ENCODE data around the gene CLEC4G. TPM values are rescaled to one million over a fixed set of nuclear protein-coding genes. Genes with fewer than 3 reads are reported as not detected.

Gene CLEC4G
- total RNA-seq, 2 donors from 2014 or later, result 0.49 to 6.2 TPM

- Histone ChIP-seq H3K4me3 (peak within 1 kb of the TSS; percentile 100), H3K27me3 (replicated peaks; ENCODE audit: insufficient read depth) (no peaks in the 10 kb centered on the region), H3K4me1 (ENCODE audit: control insufficient read depth in 1 of 2, low read depth in 2 of 2) (peaks cover 5 to 17% of the 10 kb centered on the region in 2 donors), H3K9me3 (no peaks in the 10 kb centered on the region), H3K27ac (peak within 1 kb of the TSS; percentile 41 to 57), H3K36me3 (peaks cover 22% of the 10 kb centered on the region)
- peak; percentile 90 for TF ChIP-seq CTCF (IDR thresholded peaks at IDR 0.05)
- peak; percentile 66 for ATAC-seq (ENCODE audit: insufficient number of reproducible peaks, low FRiP score, low read depth)
- DNase-seq (ENCODE audit: low spot score), result no peak
These were observed 51.1 kb downstream of the CLEC4G start, which contains the start of gene TRAPPC5 for GRCh38 chr19:7680606-7681339. Gene TRAPPC5 (plus strand): TSS chr19:7680833. CDS start chr19:7682254, 1,421 bp downstream.

- DNase-seq (ENCODE audit: low spot score) (no peak), ATAC-seq (ENCODE audit: insufficient number of reproducible peaks, low FRiP score, low read depth) (no peak)
- no peak overlapping the region for H3K27ac ChIP-seq
- H3K9me3 ChIP-seq, result no peaks in the 10 kb centered on the region
- peaks cover 19% of the 10 kb centered on the region for H3K36me3 ChIP-seq
- H3K27me3 ChIP-seq (replicated peaks; ENCODE audit: insufficient read depth), result no peaks in the 10 kb centered on the region
- peak overlapping the region; percentile 100 for H3K4me3 ChIP-seq
- peaks cover 5 to 17% of the 10 kb centered on the region in 2 donors for H3K4me1 ChIP-seq (ENCODE audit: control insufficient read depth in 1 of 2, low read depth in 2 of 2)
- no peak for TF ChIP-seq CTCF (IDR thresholded peaks at IDR 0.05)
These were observed 51.9 kb downstream of the CLEC4G start for GRCh38 chr19:7679771-7680605.

GRCh38 chr19:7678971-7679751 lies 52.7 kb downstream of the CLEC4G start:
- no peak for DNase-seq (ENCODE audit: low spot score)
- no peaks in the 10 kb centered on the region for H3K9me3 ChIP-seq
- peaks cover 18% of the 10 kb centered on the region for H3K36me3 ChIP-seq
- no peak overlapping the region for H3K27ac ChIP-seq
- H3K4me3 ChIP-seq, result no peak overlapping the region
- TF ChIP-seq CTCF (IDR thresholded peaks at IDR 0.05), result no peak
- no peaks in the 10 kb centered on the region for H3K27me3 ChIP-seq (replicated peaks; ENCODE audit: insufficient read depth)
- ATAC-seq (ENCODE audit: insufficient number of reproducible peaks, low FRiP score, low read depth), result no peak
- H3K4me1 ChIP-seq (ENCODE audit: control insufficient read depth in 1 of 2, low read depth in 2 of 2), result peaks cover 5 to 17% of the 10 kb centered on the region in 2 donors

Other genes starting within 250 kb of the CLEC4G start
- under 1 TPM in 1 of 2 donors, not detected in 1; 0.63 TPM for gene PEX11G, start 243.1 kb downstream of the CLEC4G start, total RNA-seq
- 10 to 100 TPM; 44.5 to 88.9 TPM for gene ZNF358, start 216.0 kb downstream of the CLEC4G start, total RNA-seq
- gene MCOLN1, start 209.5 kb downstream of the CLEC4G start, total RNA-seq, result 10 to 100 TPM; 19.6 to 34.8 TPM
- gene PNPLA6, start 196.4 kb downstream of the CLEC4G start, total RNA-seq, result 100 to 1,000 TPM; 128 to 143 TPM
- under 1 TPM in 1 of 2 donors, not detected in 1; 0.85 TPM for gene CAMSAP3, start 136.2 kb downstream of the CLEC4G start, total RNA-seq
- 10 to 100 TPM; 34.1 to 40.6 TPM for gene XAB2, start 102.6 kb downstream of the CLEC4G start, total RNA-seq
- 10 to 100 TPM in 1 of 2 donors, 1 to 10 TPM in 1; 4.5 to 11.9 TPM for gene PET100, start 102.3 kb downstream of the CLEC4G start, total RNA-seq
- gene PCP2, start 98.4 kb downstream of the CLEC4G start, total RNA-seq, result not detected
- gene STXBP2, start 95.0 kb downstream of the CLEC4G start, total RNA-seq, result 10 to 100 TPM; 20.2 to 23.4 TPM
- gene RETN, start 63.1 kb downstream of the CLEC4G start, total RNA-seq, result not detected
- under 1 TPM in 1 of 2 donors, not detected in 1; 0.92 TPM for gene MCEMP1, start 55.0 kb downstream of the CLEC4G start, total RNA-seq
- 10 to 100 TPM; 69.8 to 70.0 TPM for gene TRAPPC5, start 51.3 kb downstream of the CLEC4G start, total RNA-seq
- gene FCER2, start 30.0 kb downstream of the CLEC4G start, total RNA-seq, result 1 to 10 TPM; 1.4 to 1.5 TPM
- 10 to 100 TPM in 1 of 2 donors, 1 to 10 TPM in 1; 6.8 to 14.2 TPM for gene CD209, start 15.4 kb upstream of the CLEC4G start, total RNA-seq
- not detected for gene CLEC4M, start 31.1 kb upstream of the CLEC4G start, total RNA-seq
- 10 to 100 TPM; 12.1 to 16.8 TPM for gene EVI5L, start 98.1 kb upstream of the CLEC4G start, total RNA-seq
- not detected for gene PRR36, start 142.3 kb upstream of the CLEC4G start, total RNA-seq
- under 1 TPM in 1 of 2 donors, not detected in 1; 0.14 TPM for gene LRRC8E, start 156.4 kb upstream of the CLEC4G start, total RNA-seq
- 10 to 100 TPM; 15.2 to 16.9 TPM for gene MAP2K7, start 171.8 kb upstream of the CLEC4G start, total RNA-seq
- gene TGFBR3L, start 182.7 kb upstream of the CLEC4G start, total RNA-seq, result not detected
- gene SNAPC2, start 188.2 kb upstream of the CLEC4G start, total RNA-seq, result 10 to 100 TPM; 13.3 to 26.1 TPM
- under 1 TPM in 1 of 2 donors, not detected in 1; 0.54 TPM for gene CTXN1, start 194.0 kb upstream of the CLEC4G start, total RNA-seq
- 10 to 100 TPM; 51.2 to 77.6 TPM for gene TIMM44, start 211.6 kb upstream of the CLEC4G start, total RNA-seq